Muscle of leg (tissue), 11 donors: ENCODE measurements around the gene NUP88. TPM values are rescaled to one million over a fixed set of nuclear protein-coding genes. Genes with fewer than 3 reads are reported as not detected.
A peak's percentile ranks its signal among the peaks of the same experiment; 100 is the strongest.

Experiments
- DNase-seq: peaks from one replicate; pipeline ENCODE4 v3.0.0; 2013
- H3K27ac ChIP-seq: one replicate; pipeline ENCODE4 v1.5.1; 2013; ENCODE audit warnings: mild to moderate bottlenecking, low read length, control low read depth
- H3K27me3 ChIP-seq: one replicate; pipeline ENCODE4 v1.6.1; 2013; ENCODE audit warnings: low read length; ENCODE audit not compliant: control insufficient read depth, insufficient read depth
- H3K36me3 ChIP-seq: one replicate; pipeline ENCODE4 v1.6.1; 2013; ENCODE audit warnings: low read length; ENCODE audit not compliant: control insufficient read depth, insufficient read depth
- H3K4me1 ChIP-seq: one replicate; pipeline ENCODE4 v1.6.1; 2013; ENCODE audit warnings: low read length; ENCODE audit not compliant: control insufficient read depth, insufficient read depth
- H3K4me3 ChIP-seq: one replicate; pipeline ENCODE4 v1.5.1; 2013; ENCODE audit warnings: low read length, control low read depth
- H3K9me3 ChIP-seq: replicated peaks from 2 replicates; pipeline ENCODE4 v1.6.1; 2013; ENCODE audit warnings: low read depth, low read length; ENCODE audit not compliant: control insufficient read depth
- WGBS: methylation state at CpG from one replicate; pipeline ENCODE4 v1.1.5; 2013; ENCODE audit warnings: missing lambda C conversion rate; ENCODE audit not compliant: insufficient coverage; 5-methylcytosine and 5-hydroxymethylcytosine counted together
- polyA plus RNA-seq, 8 donors: library from polyadenylated mRNA; unstranded; fragments of 120-200 nt; gene quantifications; one replicate each; pipeline versions ENCODE4 v1.2.1 to v1.2.3, GENCODE V29; 2013; ENCODE audit warnings: inconsistent platforms in 1 of 8, low replicate concordance in 1 of 8; ENCODE audit not compliant: insufficient read length in 8 of 8, insufficient read depth in 1 of 8
- total RNA-seq: library from RNA; stranded (reverse); fragments of 120-200 nt; gene quantifications from one replicate; pipeline ENCODE4 v1.2.4, GENCODE V29; 2013

The NUP88 gene
- total and polyA plus RNA-seq, 9 donors, result 41.0 to 61.9 (median 48.8) TPM

GRCh38 chr17:5424909-5425308, 5.4 kb upstream of the NUP88 start:
- no CpG with 5 or more reads among the region's 1 CpG for WGBS
- Histone ChIP-seq H3K27me3 (no peaks in the 10 kb centered on the region), H3K36me3 (peaks cover 64% of the 10 kb centered on the region)

GRCh38 chr17:5422505-5422904, 3.0 kb upstream of the NUP88 start:
- peaks cover 16% of the 10 kb centered on the region for H3K4me1 ChIP-seq
- WGBS, result no CpG with 5 or more reads among the region's 2 CpGs

More at GRCh38 chr17:5424909-5425308, 5.4 kb upstream of the NUP88 start:
- no peak overlapping the region for H3K4me3 ChIP-seq
- peaks cover 8% of the 10 kb centered on the region for H3K4me1 ChIP-seq
- no peak for DNase-seq
- H3K27ac ChIP-seq, result no peak overlapping the region
- no peaks in the 10 kb centered on the region for H3K9me3 ChIP-seq

GRCh38 chr17:5419959-5420653, 644 bp upstream of the NUP88 start, which contains the start of gene RPAIN:
Gene RPAIN (plus strand): TSS chr17:5420182. CDS start chr17:5420211, 29 bp downstream.
- peaks cover 45% of the 10 kb centered on the region for H3K36me3 ChIP-seq

More at GRCh38 chr17:5422505-5422904, 3.0 kb upstream of the NUP88 start:
- Histone ChIP-seq H3K4me3 (no peak overlapping the region), H3K27me3 (no peaks in the 10 kb centered on the region), H3K9me3 (no peaks in the 10 kb centered on the region), H3K36me3 (peaks cover 46% of the 10 kb centered on the region), H3K27ac (no peak overlapping the region)
- DNase-seq, result no peak

GRCh38 chr17:5418858-5419355, 555 bp downstream of the NUP88 start:
- H3K27ac ChIP-seq, result peak overlapping the region; percentile 93
- DNase-seq, result peak; percentile 71
- H3K4me3 ChIP-seq, result peak overlapping the region; percentile 87
- H3K36me3 ChIP-seq, result peaks cover 45% of the 10 kb centered on the region
- no peaks in the 10 kb centered on the region for H3K9me3 ChIP-seq
- 0% methylated on average over 26 of the region's 26 CpGs for WGBS
- H3K27me3 ChIP-seq, result no peaks in the 10 kb centered on the region
- H3K4me1 ChIP-seq, result peaks cover 16% of the 10 kb centered on the region

More at GRCh38 chr17:5419959-5420653, 644 bp upstream of the NUP88 start, which contains the start of gene RPAIN:
- H3K4me3 ChIP-seq, result peak within 1 kb of the TSS; percentile 87
- 0% methylated on average over 32 of the region's 41 CpGs for WGBS
- DNase-seq, result peak; percentile 94
- H3K27me3 ChIP-seq, result no peaks in the 10 kb centered on the region
- H3K4me1 ChIP-seq, result peaks cover 16% of the 10 kb centered on the region
- peak within 1 kb of the TSS; percentile 93 for H3K27ac ChIP-seq
- no peaks in the 10 kb centered on the region for H3K9me3 ChIP-seq

- Histone ChIP-seq H3K9me3 (no peaks in the 10 kb centered on the region), H3K27ac (no peak overlapping the region), H3K4me3 (no peak overlapping the region), H3K36me3 (peaks cover 44% of the 10 kb centered on the region), H3K4me1 (peaks cover 16% of the 10 kb centered on the region), H3K27me3 (no peaks in the 10 kb centered on the region)
- no peak for DNase-seq
- no CpG with 5 or more reads among the region's 2 CpGs for WGBS
Observed at GRCh38 chr17:5416901-5417300, 2.6 kb downstream of the NUP88 start.

GRCh38 chr17:5413682-5414081, 5.8 kb downstream of the NUP88 start:
- 100% methylated on average over 2 of the region's 4 CpGs for WGBS
- Histone ChIP-seq H3K9me3 (no peaks in the 10 kb centered on the region), H3K27me3 (no peaks in the 10 kb centered on the region), H3K4me3 (no peak overlapping the region), H3K4me1 (peaks cover 9% of the 10 kb centered on the region), H3K36me3 (peaks cover 53% of the 10 kb centered on the region), H3K27ac (no peak overlapping the region)
- no peak for DNase-seq

GRCh38 chr17:5410594-5411272, 8.7 kb downstream of the NUP88 start:
- Histone ChIP-seq H3K4me3 (no peak overlapping the region), H3K4me1 (no peaks in the 10 kb centered on the region), H3K36me3 (peaks cover 66% of the 10 kb centered on the region), H3K27ac (no peak overlapping the region), H3K27me3 (no peaks in the 10 kb centered on the region), H3K9me3 (no peaks in the 10 kb centered on the region)
- 97% methylated on average over 7 of the region's 7 CpGs for WGBS
- DNase-seq, result no peak

GRCh38 chr17:5408186-5408585, 11.3 kb downstream of the NUP88 start:
- Histone ChIP-seq H3K9me3 (no peaks in the 10 kb centered on the region), H3K27me3 (no peaks in the 10 kb centered on the region), H3K27ac (no peak overlapping the region), H3K36me3 (peaks cover 74% of the 10 kb centered on the region), H3K4me1 (no peaks in the 10 kb centered on the region), H3K4me3 (no peak overlapping the region)
- WGBS, result no CpG with 5 or more reads among the region's 5 CpGs
- DNase-seq, result no peak

- no peaks in the 10 kb centered on the region for H3K27me3 ChIP-seq
- H3K36me3 ChIP-seq, result peaks cover 71% of the 10 kb centered on the region
- H3K4me3 ChIP-seq, result no peak overlapping the region
- no peak overlapping the region for H3K27ac ChIP-seq
- no peak for DNase-seq
- WGBS, result no CpG with 5 or more reads among the region's 4 CpGs
- H3K4me1 ChIP-seq, result no peaks in the 10 kb centered on the region
- H3K9me3 ChIP-seq, result no peaks in the 10 kb centered on the region
Observed at GRCh38 chr17:5405400-5405799, 14.1 kb downstream of the NUP88 start.

GRCh38 chr17:5399767-5400166, 19.7 kb downstream of the NUP88 start:
- no CpG with 5 or more reads among the region's 6 CpGs for WGBS
- Histone ChIP-seq H3K4me3 (no peak overlapping the region), H3K36me3 (peaks cover 47% of the 10 kb centered on the region), H3K4me1 (no peaks in the 10 kb centered on the region), H3K27ac (no peak overlapping the region), H3K27me3 (no peaks in the 10 kb centered on the region), H3K9me3 (no peaks in the 10 kb centered on the region)
- no peak for DNase-seq
